Esophagus muscularis mucosa (tissue), 4 donors: ENCODE data around the gene CLC. TPM values are rescaled to one million over a fixed set of nuclear protein-coding genes. Genes with fewer than 3 reads are reported as not detected.
A peak's percentile ranks its signal among the peaks of the same experiment; 100 is the strongest.

ENCODE experiments used
- DNase-seq: peaks from one replicate; pipeline ENCODE4 v3.0.0-alpha.2; 2017; ENCODE audit errors: extremely low spot score
- H3K27ac ChIP-seq, 4 donors: fragments of 200-600 bp; sonication (generic); replicated peaks in 1 of 4; 1 replicate in 3 of 4; 2 replicates in 1 of 4; pipeline ENCODE4 v1.5.1; 2016 to 2019; ENCODE audit warnings: mild to moderate bottlenecking in 1 of 4
- H3K27me3 ChIP-seq, 4 donors: fragments of 200-600 bp; sonication (generic); one replicate each; pipeline versions ENCODE4 v1.5.1 to v1.6.0; 2016 to 2019
- H3K36me3 ChIP-seq, 4 donors: fragments of 200-600 bp; sonication (generic); one replicate each; pipeline ENCODE4 v1.5.1; 2016 to 2019
- H3K4me1 ChIP-seq, 4 donors: fragments of 200-600 bp; sonication (generic); one replicate each; pipeline ENCODE4 v1.5.1; 2016 to 2019
- H3K4me3 ChIP-seq, 4 donors: fragments of 200-600 bp; sonication (generic); 1 replicate in 2 of 4; 2 replicates in 2 of 4; pipeline ENCODE4 v1.5.1; 2016 to 2019; ENCODE audit warnings: mild to moderate bottlenecking in 4 of 4, moderate library complexity in 1 of 4
- H3K9me3 ChIP-seq, 4 donors: fragments of 200-600 bp; sonication (generic); 1 replicate in 3 of 4; 2 replicates in 1 of 4; pipeline ENCODE4 v1.5.1; 2016 to 2019
- EP300 ChIP-seq: sonication (generic); formaldehyde crosslinking; IDR thresholded peaks from one replicate; pipeline ENCODE4 v1.6.1; 2017; ENCODE audit warnings: antibody characterized with exemption
- POLR2A ChIP-seq: fragments of 450-650 bp; IDR thresholded peaks from one replicate; pipeline ENCODE4 v1.6.1; 2017; ENCODE audit warnings: antibody characterized with exemption, moderate library complexity, mild to moderate bottlenecking, low read depth
- POLR2AphosphoS5 ChIP-seq, 2 donors: sonication (generic); formaldehyde crosslinking; IDR thresholded peaks; one replicate each; pipeline ENCODE4 v1.6.1; 2017; ENCODE audit warnings: antibody characterized with exemption in 2 of 2
- WGBS: methylation state at CpG from one replicate; pipeline ENCODE4 v1.1.5; 2018; 5-methylcytosine and 5-hydroxymethylcytosine counted together
- intact Hi-C: fragments of 100-400 bp; cut with DNase I; formaldehyde crosslinking; loops from one replicate; pipeline ENCODE4 v1.15.1; 2023
- total RNA-seq, 4 donors: library from RNA; depleted of rRNA; stranded (reverse); fragments of >200 nt; gene quantifications; one replicate each; pipeline versions ENCODE4 v1.1.0 to v1.2.1, GENCODE V29; 2016
- TF ChIP-seq, protein P1 (sequence below), 3 experiments: fragments of 200-600 bp in 2 of 3; fragments of 450-650 bp in 1 of 3; sonication (generic) in 2 of 3; IDR thresholded peaks; one replicate each; pipeline ENCODE4 v1.5.1; 2017 to 2019; ENCODE audit warnings: antibody characterized with exemption in 3 of 3, mild to moderate bottlenecking in 2 of 3, moderate library complexity in 1 of 3

Gene CLC
- total RNA-seq, 4 donors from 2014 or later, result not detected

- 71% methylated on average over 5 of the region's 5 CpGs for WGBS
- intact Hi-C loops, result no loop called here
- Histone ChIP-seq H3K27ac (no peak overlapping the region), H3K4me1 (no peaks in the 10 kb centered on the region), H3K36me3 (no peaks in the 10 kb centered on the region), H3K9me3 (no peaks in the 10 kb centered on the region), H3K4me3 (no peak overlapping the region), H3K27me3 (peaks cover 0 to 26% (median 0%) of the 10 kb centered on the region in 4 donors)
- DNase-seq, result no peak
- TF ChIP-seq POLR2A, result no peak
- TF ChIP-seq, protein P1, sequence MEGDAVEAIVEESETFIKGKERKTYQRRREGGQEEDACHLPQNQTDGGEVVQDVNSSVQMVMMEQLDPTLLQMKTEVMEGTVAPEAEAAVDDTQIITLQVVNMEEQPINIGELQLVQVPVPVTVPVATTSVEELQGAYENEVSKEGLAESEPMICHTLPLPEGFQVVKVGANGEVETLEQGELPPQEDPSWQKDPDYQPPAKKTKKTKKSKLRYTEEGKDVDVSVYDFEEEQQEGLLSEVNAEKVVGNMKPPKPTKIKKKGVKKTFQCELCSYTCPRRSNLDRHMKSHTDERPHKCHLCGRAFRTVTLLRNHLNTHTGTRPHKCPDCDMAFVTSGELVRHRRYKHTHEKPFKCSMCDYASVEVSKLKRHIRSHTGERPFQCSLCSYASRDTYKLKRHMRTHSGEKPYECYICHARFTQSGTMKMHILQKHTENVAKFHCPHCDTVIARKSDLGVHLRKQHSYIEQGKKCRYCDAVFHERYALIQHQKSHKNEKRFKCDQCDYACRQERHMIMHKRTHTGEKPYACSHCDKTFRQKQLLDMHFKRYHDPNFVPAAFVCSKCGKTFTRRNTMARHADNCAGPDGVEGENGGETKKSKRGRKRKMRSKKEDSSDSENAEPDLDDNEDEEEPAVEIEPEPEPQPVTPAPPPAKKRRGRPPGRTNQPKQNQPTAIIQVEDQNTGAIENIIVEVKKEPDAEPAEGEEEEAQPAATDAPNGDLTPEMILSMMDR (IDR thresholded peaks at IDR 0.05), result no peak
- no peak for TF ChIP-seq EP300
- TF ChIP-seq POLR2AphosphoS5 (IDR thresholded peaks at IDR 0.05), result no peak
Measured at GRCh38 chr19:39701291-39701690, 36.5 kb downstream of the CLC start.

GRCh38 chr19:39698535-39698934 lies 39.3 kb downstream of the CLC start:
- Histone ChIP-seq H3K9me3 (no peaks in the 10 kb centered on the region), H3K36me3 (no peaks in the 10 kb centered on the region), H3K27ac (no peak overlapping the region), H3K27me3 (peaks cover 0 to 34% (median 0%) of the 10 kb centered on the region in 4 donors), H3K4me3 (no peak overlapping the region), H3K4me1 (no peaks in the 10 kb centered on the region)
- DNase-seq, result no peak
- TF ChIP-seq POLR2AphosphoS5 (IDR thresholded peaks at IDR 0.05), result no peak
- TF ChIP-seq POLR2A, result no peak
- TF ChIP-seq, protein P1 (IDR thresholded peaks at IDR 0.05), result no peak
- TF ChIP-seq EP300, result no peak
- intact Hi-C loops, result no loop called here

- peaks cover 0 to 30% (median 0%) of the 10 kb centered on the region in 4 donors for H3K27me3 ChIP-seq
- intact Hi-C loops, result no loop called here
- 75% methylated on average over 2 of the region's 2 CpGs for WGBS
- no peaks in the 10 kb centered on the region for H3K4me1 ChIP-seq
- no peak for DNase-seq
- H3K4me3 ChIP-seq, result no peak overlapping the region
- no peaks in the 10 kb centered on the region for H3K9me3 ChIP-seq
- TF ChIP-seq, protein P1 (IDR thresholded peaks at IDR 0.05), result no peak
- TF ChIP-seq EP300, result no peak
- no peak for TF ChIP-seq POLR2AphosphoS5 (IDR thresholded peaks at IDR 0.05)
- H3K36me3 ChIP-seq, result no peaks in the 10 kb centered on the region
- no peak overlapping the region for H3K27ac ChIP-seq
Measured at GRCh38 chr19:39696387-39696786, 41.4 kb downstream of the CLC start.

DNA sequence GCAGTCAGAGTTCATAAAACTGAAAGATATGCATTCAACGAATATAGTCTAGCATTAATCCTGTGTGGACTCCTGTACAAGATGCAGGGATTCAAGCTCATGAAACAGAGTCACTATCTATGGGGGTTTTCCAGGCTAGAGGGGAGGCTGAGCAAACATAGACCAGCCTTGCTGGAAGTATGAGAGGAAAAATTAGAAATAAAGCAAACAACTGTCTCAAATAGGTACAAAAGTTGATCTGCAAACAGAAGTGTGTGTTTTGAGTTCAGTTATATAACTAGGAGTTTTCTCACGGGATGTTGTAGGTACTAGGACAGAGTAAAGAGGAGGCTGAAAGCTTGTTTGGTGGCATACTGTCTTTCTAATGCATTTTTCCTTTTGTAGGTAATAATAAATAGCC lies 42.1 kb downstream of the CLC start:
- Histone ChIP-seq H3K9me3 (no peaks in the 10 kb centered on the region), H3K27me3 (peaks cover 0 to 24% (median 0%) of the 10 kb centered on the region in 4 donors), H3K36me3 (no peaks in the 10 kb centered on the region), H3K27ac (no peak overlapping the region), H3K4me1 (no peaks in the 10 kb centered on the region), H3K4me3 (no peak overlapping the region)
- intact Hi-C loops, result no loop called here
- TF ChIP-seq, protein P1 (IDR thresholded peaks at IDR 0.05), result no peak
- DNase-seq, result no peak
- WGBS, result 61% methylated on average over 2 of the region's 2 CpGs

- peaks cover 0 to 13% (median 0%) of the 10 kb centered on the region in 4 donors for H3K27me3 ChIP-seq
- DNase-seq, result peak; percentile 10
- 44% methylated on average over 1 of the region's 1 CpG for WGBS
- peaks cover 0 to 19% (median 15%) of the 10 kb centered on the region in 4 donors for H3K9me3 ChIP-seq
- intact Hi-C loops, result no loop called here
- H3K27ac ChIP-seq, result no peak overlapping the region
- TF ChIP-seq, protein P1 (IDR thresholded peaks at IDR 0.05), result no peak
- no peak for TF ChIP-seq POLR2A
- TF ChIP-seq EP300, result no peak
- no peak for TF ChIP-seq POLR2AphosphoS5 (IDR thresholded peaks at IDR 0.05)
- no peaks in the 10 kb centered on the region for H3K4me1 ChIP-seq
- no peak overlapping the region for H3K4me3 ChIP-seq
- H3K36me3 ChIP-seq, result no peaks in the 10 kb centered on the region
Measured at GRCh38 chr19:39692822-39693221, 45.0 kb downstream of the CLC start.
